GM19372 (cell line): ENCODE data around the gene USP37.

ENCODE experiments used
- ATAC-seq: cut with Tn5 transposase; IDR thresholded peaks from one replicate; pipeline ENCODE4 v1.9.1; 2021; ENCODE audit warnings: mild to moderate bottlenecking, low read depth, moderate library complexity; ENCODE audit not compliant: unreplicated experiment

Gene USP37, protein sequence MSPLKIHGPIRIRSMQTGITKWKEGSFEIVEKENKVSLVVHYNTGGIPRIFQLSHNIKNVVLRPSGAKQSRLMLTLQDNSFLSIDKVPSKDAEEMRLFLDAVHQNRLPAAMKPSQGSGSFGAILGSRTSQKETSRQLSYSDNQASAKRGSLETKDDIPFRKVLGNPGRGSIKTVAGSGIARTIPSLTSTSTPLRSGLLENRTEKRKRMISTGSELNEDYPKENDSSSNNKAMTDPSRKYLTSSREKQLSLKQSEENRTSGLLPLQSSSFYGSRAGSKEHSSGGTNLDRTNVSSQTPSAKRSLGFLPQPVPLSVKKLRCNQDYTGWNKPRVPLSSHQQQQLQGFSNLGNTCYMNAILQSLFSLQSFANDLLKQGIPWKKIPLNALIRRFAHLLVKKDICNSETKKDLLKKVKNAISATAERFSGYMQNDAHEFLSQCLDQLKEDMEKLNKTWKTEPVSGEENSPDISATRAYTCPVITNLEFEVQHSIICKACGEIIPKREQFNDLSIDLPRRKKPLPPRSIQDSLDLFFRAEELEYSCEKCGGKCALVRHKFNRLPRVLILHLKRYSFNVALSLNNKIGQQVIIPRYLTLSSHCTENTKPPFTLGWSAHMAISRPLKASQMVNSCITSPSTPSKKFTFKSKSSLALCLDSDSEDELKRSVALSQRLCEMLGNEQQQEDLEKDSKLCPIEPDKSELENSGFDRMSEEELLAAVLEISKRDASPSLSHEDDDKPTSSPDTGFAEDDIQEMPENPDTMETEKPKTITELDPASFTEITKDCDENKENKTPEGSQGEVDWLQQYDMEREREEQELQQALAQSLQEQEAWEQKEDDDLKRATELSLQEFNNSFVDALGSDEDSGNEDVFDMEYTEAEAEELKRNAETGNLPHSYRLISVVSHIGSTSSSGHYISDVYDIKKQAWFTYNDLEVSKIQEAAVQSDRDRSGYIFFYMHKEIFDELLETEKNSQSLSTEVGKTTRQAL

GRCh38 chr2:218568190-218569037 lies at the start of gene USP37, which contains the start of gene CNOT9:
USP37 (minus strand) TSS chr2:218568351; CDS start chr2:218558653, 9,698 bp downstream.
CNOT9 (plus strand) TSS chr2:218568839; CDS start chr2:218568955, 116 bp downstream.
- ATAC-seq = peak; percentile 80

GRCh38 chr2:218615868-218616315 lies 47.7 kb upstream of the USP37 start:
- ATAC-seq = no peak

- ATAC-seq = no peak
Observed at GRCh38 chr2:218607436-218608115, 39.4 kb upstream of the USP37 start, which contains the start of gene PLCD4. PLCD4 (plus strand) TSS chr2:218607899; CDS start chr2:218615740, 7,841 bp downstream.

DNA sequence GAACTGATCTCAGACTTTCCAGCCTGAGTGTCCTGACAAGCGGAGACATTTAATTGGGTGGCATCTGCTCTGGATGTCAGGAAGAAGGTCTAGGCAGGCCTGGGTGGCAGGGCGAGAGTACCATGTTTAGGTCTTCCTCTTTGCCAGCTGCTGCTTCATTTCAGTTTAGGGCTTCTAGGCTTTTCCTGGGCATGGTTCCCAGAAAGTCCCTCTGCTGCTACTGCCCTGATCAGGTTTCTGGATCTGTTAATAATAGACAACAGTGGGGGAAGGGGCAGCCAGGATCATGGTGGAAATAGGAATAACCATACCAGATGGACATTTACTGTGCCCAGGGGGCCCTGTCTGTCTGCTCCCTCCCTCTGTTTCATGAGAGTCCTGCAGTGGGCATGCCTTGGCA lies 37.3 kb upstream of the USP37 start:
- ATAC-seq = no peak

DNA sequence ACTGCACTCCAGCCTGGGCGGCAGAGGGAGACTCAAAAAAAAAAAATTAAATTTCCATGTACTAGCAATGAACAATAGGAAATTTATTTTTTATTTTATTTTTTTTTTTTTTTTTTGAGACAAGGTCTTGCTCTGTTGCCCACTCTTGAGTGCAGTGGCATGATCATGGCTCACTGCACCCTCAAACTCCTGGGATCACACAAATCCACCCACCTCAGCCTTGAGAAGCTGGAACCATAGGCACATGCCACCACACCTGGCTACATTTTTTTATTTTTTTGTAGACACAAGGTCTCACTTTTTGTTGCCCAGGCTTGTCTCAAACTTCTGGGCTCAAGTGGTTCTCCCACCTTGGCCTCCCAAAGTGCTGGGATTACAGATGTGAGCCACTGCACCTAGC lies 17.4 kb upstream of the USP37 start:
- ATAC-seq = no peak

DNA sequence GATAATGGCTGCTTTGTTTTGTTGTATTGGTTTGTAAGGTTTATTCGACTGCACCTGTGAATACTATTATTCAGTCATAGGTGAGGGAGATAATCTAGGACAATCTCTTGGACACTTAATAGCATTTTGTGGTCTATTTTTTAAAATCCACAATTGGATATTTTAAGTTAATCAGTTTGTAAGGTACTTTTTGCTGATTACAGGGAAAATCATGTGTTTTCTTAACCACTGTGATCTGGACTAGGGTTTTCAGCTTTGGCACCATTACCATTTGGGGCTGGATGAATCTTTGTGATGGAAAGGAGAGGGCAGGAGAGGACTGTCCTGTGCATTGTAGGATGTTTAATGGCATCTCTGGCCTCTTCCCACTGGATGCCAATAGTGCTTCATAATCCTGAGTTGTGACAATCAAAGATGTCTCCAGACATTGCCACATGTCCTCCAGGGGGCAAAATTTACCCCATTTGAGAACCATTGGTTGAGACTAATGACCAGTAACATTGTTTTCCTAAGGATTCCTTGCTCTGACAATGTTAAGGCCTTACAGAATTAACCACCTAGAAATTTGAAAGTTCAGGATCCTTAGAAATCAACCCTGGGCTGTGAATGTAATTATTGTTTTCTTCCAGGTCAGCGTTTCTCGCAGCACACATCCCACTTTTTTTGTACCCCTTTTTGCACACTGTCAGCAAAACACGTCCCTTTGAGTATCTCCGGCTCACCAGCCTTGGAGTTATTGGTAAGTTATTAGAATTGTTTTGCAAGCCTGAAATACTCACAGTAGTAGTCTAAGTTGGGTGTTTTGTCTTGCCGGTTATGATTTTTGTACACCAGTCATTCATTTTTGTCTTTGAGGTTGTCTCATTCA lies 16.1 kb upstream of the USP37 start:
- no peak for ATAC-seq

- ATAC-seq = no peak
Observed at GRCh38 chr2:218582076-218582475, 13.9 kb upstream of the USP37 start.

- ATAC-seq = no peak
Observed at GRCh38 chr2:218578272-218578877, 10.2 kb upstream of the USP37 start.

DNA sequence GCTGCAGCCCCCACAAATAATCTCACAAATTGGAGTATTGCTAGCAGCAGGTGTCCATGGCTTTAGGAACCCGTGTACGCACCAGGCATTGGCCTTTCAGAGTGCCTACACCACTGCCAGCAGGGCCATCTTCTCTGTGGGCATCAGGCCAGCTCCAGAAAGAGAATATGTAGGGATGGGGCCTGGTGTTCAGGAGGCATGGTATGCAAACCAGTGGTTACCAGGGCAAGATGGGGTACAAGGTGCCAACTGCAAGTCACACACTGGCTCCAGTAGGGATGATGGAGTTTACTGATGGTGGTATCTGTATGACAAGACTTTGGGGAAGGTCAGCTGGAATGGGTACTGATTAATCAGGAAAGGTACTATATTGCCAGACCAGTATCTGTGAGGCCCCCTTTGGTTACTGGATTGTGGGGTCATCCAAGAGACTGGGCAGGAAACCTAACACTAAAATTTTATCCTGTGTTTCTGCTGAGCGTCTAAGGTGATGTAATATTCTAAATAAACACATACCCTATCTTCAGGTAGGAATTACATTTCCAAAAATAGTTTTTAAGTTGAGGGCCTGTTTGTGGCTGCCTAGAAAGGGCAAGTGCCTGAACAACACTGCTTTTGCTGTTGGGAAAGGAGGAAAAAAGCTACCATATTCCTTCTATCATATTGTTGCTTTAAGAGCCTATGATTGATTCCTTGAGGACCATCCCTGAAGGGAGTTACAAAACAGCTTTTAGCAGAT lies 9.5 kb upstream of the USP37 start:
- ATAC-seq = no peak

DNA sequence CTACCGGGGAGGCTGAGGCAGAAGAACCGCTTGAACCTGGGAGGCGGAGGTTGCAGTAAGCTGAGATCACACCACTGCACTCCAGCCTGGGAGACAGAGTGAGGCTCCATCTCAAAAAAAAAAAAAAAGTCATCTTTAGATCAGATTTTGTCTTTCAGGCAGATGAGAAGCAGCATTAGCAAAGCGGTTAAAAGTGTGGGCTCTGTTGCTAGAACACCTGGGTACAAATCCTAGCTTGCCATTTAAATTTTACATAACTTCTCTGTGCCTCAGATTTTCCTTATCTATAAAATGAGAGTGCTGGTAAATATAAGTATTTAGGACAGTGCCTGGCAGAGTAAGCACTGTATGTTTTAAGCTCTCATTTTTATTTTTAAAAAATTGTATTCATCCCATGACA lies 8.7 kb upstream of the USP37 start:
- ATAC-seq = no peak

DNA sequence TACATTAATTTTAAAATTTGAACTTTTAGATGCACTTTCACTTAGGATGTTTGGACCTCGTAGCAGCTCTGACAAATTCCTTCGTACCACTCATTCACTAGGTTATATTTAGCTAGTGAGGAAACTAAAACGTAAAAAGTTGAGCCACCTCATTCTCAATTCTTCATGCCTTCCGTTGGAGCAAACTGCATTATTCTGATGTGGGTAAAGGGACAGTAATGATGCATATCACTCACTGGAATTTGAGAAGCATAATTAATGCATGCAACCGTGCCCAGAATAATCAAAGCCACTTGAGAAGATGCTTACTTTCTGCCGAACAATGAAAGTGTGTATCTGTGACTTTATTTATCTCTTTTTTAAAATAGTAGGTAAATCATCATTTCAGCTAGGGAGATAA lies 2.7 kb upstream of the USP37 start:
- no peak for ATAC-seq

GRCh38 chr2:218569661-218570500 lies 1.7 kb upstream of the USP37 start:
- ATAC-seq = no peak

DNA sequence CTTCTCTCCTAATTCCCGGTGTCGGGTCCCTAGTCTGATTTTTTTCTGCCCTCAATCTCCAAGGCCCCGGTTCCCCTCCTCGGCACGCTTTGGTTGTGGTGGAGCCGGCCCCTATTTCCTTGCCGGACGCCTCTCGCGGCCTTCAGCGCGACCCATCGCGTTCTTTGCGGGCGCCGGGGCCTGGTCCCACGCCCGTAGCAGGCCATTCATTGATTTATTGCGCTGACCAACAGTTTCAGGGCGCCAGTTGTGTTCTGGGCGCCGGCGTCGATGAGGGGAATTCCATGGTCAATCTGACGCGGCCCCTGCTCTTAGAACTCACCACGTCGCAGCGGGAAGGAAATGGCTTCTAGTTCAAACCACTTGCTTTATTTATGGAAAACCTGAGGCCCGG lies 884 bp upstream of the USP37 start:
- ATAC-seq = peak; percentile 21

DNA sequence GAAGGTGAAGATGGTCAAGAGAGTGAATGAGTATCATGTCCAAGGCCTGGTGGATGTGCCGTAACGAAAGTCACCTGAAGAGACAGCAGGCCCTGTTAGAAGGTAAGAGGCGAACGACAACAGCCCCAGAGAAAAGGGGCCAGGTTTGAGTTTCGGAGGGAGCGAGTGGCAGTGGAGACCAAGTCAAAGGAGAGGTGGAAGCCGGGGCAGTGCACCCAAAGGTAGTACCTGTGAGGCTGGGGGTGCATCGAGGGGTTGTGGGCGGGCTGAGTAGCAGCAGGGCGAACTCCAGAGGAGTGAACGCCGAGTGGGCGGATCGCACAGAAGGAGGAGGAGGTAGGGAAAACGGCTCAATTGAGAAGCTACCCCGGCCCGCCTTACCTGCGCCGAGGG lies 358 bp downstream of the USP37 start:
- peak; percentile 29 for ATAC-seq

DNA sequence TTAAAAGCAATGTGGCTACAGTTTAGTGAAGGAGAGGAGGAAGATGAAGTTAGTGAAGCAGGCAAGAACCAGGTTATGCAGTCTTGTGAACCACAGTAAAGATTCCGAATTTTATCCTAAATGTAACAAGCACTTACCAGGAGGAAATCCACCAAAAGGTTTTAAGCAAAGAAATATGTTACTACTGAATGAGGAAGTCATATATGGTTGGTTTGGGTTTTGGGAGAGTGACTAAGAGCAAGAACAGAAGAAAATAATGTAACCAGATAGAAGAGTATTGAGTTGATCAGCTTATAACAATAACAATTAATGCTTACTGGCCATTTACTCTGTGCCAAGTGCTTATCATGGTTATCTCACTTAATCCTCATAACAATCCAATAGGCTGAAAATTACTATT lies 1.9 kb downstream of the USP37 start:
- no peak for ATAC-seq

DNA sequence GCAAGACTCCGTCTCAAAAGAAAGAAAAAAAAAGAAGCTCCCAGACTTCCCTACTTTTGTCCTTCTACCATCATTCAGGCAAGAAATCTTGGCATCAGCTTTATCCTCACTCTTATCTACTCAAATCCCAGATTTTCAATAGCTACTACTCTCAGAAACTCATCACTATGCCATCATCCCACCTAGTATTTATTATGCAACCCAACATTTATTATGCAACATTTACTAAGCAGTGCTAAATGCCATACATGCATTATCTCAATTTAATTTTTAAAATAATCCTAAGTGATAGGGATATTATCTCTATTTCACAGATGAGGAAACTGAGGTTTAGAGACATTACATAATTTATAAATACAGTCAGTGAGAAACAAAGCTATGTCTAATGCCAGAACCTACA lies 4.1 kb downstream of the USP37 start:
- ATAC-seq = no peak

DNA sequence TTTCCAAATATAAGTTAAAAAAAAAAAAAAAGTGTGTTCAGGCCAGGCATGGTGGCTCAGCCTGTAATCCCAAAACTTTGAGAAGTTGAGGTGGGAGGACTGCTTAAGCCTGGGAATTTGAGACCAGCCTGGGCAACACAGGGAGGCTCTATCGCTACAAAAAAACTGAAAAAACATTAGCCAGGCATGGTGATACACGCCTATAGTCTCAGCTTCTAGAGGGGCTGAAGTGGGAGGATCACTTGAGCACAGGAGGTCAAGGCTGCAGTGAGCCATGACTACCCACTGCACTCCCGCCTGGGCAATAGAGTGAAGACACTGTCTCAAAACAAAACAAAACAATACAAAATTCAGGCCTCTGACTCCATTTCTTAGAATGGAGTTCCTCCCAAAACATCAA lies 9.2 kb downstream of the USP37 start:
- no peak for ATAC-seq
